Pons (tissue), 1 donor: Measurements from ENCODE around the gene TMEM72.
A peak's percentile ranks its signal among the peaks of the same experiment; 100 is the strongest.

Experiments used
- DNase-seq: peaks from one replicate; pipeline ENCODE4 v3.0.0-alpha.2; 2016; ENCODE audit warnings: low spot score

TMEM72 gene

GRCh38 chr10:44934416-44935200 lies 23.5 kb downstream of the TMEM72 start:
- no peak for DNase-seq

- DNase-seq, result peak; percentile 94
These were observed 24.2 kb downstream of the TMEM72 start for GRCh38 chr10:44935201-44935965.

- no peak for DNase-seq
These were observed 24.8 kb downstream of the TMEM72 start for GRCh38 chr10:44935966-44936295.

- DNase-seq, result no peak
These were observed 25.3 kb downstream of the TMEM72 start for GRCh38 chr10:44936314-44936975.

- peak; percentile 68 for DNase-seq
These were observed 26.3 kb downstream of the TMEM72 start for GRCh38 chr10:44937196-44938005.

GRCh38 chr10:44938956-44939355 lies 27.8 kb downstream of the TMEM72 start:
- no peak for DNase-seq

GRCh38 chr10:44939691-44940401 lies 28.7 kb downstream of the TMEM72 start:
- DNase-seq, result no peak

- DNase-seq, result no peak
These were observed 33.2 kb downstream of the TMEM72 start for GRCh38 chr10:44944354-44944753.

GRCh38 chr10:44946205-44946604 lies 35.1 kb downstream of the TMEM72 start:
- DNase-seq, result no peak

GRCh38 chr10:44947371-44948152 lies 36.4 kb downstream of the TMEM72 start:
- DNase-seq, result no peak

- DNase-seq, result no peak
These were observed 37.5 kb downstream of the TMEM72 start for GRCh38 chr10:44948642-44949041.

- DNase-seq, result no peak
These were observed 38.1 kb downstream of the TMEM72 start for GRCh38 chr10:44949127-44949802.

GRCh38 chr10:44949915-44950314 lies 38.8 kb downstream of the TMEM72 start:
- DNase-seq, result no peak

GRCh38 chr10:44950326-44951225 lies 39.4 kb downstream of the TMEM72 start:
- no peak for DNase-seq

- no peak for DNase-seq
These were observed 40.6 kb downstream of the TMEM72 start for GRCh38 chr10:44951576-44952226.

GRCh38 chr10:44952779-44953231 lies 41.7 kb downstream of the TMEM72 start:
- no peak for DNase-seq

GRCh38 chr10:44954042-44954441 lies 42.9 kb downstream of the TMEM72 start:
- no peak for DNase-seq

GRCh38 chr10:44954962-44955361 lies 43.8 kb downstream of the TMEM72 start:
- no peak for DNase-seq
